GM23248 (cell line): ENCODE results near the gene IGF2BP2. TPM values are rescaled to one million over a fixed set of nuclear protein-coding genes. Genes with fewer than 3 reads are reported as not detected.
A peak's percentile ranks its signal among the peaks of the same experiment; 100 is the strongest.

Experiments
- DNase-seq: peaks from one replicate; pipeline ENCODE4 v3.0.0-alpha.2; 2015
- H2AFZ ChIP-seq: fragments of 200-600 bp; sonication (generic); 2 replicates; pipeline ENCODE4 v1.6.1; 2016; ENCODE audit warnings: antibody characterized with exemption
- H3F3A ChIP-seq: fragments of 200-600 bp; sonication (generic); 2 replicates; pipeline ENCODE4 v1.6.1; 2016; ENCODE audit warnings: mild to moderate bottlenecking, antibody characterized with exemption, mixed run types; ENCODE audit not compliant: insufficient read depth
- H3K27ac ChIP-seq: fragments of 200-600 bp; sonication (generic); 2 replicates; pipeline ENCODE4 v1.5.1; 2016; ENCODE audit warnings: mild to moderate bottlenecking
- H3K27me3 ChIP-seq: fragments of 200-600 bp; sonication (generic); replicated peaks from 2 replicates; pipeline ENCODE4 v1.6.1; 2016; ENCODE audit warnings: mild to moderate bottlenecking; ENCODE audit not compliant: insufficient read depth
- H3K36me3 ChIP-seq: fragments of 200-600 bp; sonication (generic); 2 replicates; pipeline ENCODE4 v1.6.1; 2016; ENCODE audit warnings: low read depth, mild to moderate bottlenecking
- H3K4me1 ChIP-seq: fragments of 200-600 bp; sonication (generic); 2 replicates; pipeline ENCODE4 v1.6.1; 2016; ENCODE audit warnings: mild to moderate bottlenecking; ENCODE audit not compliant: insufficient read depth
- H3K4me2 ChIP-seq: fragments of 200-600 bp; sonication (generic); one replicate; pipeline ENCODE4 v1.6.1; 2016; ENCODE audit warnings: mild to moderate bottlenecking; ENCODE audit not compliant: unreplicated experiment
- H3K4me3 ChIP-seq: fragments of 200-600 bp; sonication (generic); 2 replicates; pipeline ENCODE4 v1.5.1; 2016; ENCODE audit warnings: mild to moderate bottlenecking
- H3K79me2 ChIP-seq: fragments of 200-600 bp; sonication (generic); 2 replicates; pipeline ENCODE4 v1.6.1; 2016; ENCODE audit warnings: mild to moderate bottlenecking; ENCODE audit not compliant: insufficient read depth
- H3K9ac ChIP-seq: fragments of 200-600 bp; sonication (generic); 2 replicates; pipeline ENCODE4 v1.6.1; 2016; ENCODE audit warnings: mild to moderate bottlenecking
- H3K9me2 ChIP-seq: fragments of 200-600 bp; sonication (generic); 2 replicates; pipeline ENCODE4 v1.6.1; 2016; ENCODE audit warnings: mixed run types, mild to moderate bottlenecking, moderate library complexity; ENCODE audit not compliant: insufficient read depth
- H3K9me3 ChIP-seq: fragments of 200-600 bp; sonication (generic); one replicate; pipeline ENCODE4 v1.6.1; 2017; ENCODE audit warnings: low read depth
- H4K20me1 ChIP-seq: fragments of 200-600 bp; sonication (generic); 2 replicates; pipeline ENCODE4 v1.6.0; 2016; ENCODE audit not compliant: insufficient read depth
- EZH2 ChIP-seq: fragments of 200-600 bp; sonication (generic); IDR thresholded peaks from 2 replicates; pipeline ENCODE4 v1.6.1; 2018; ENCODE audit warnings: antibody characterized with exemption, mild to moderate bottlenecking; ENCODE audit not compliant: insufficient read depth, poor library complexity, severe bottlenecking
- EZH2phosphoT487 ChIP-seq: fragments of 200-600 bp; sonication (generic); IDR thresholded peaks from 2 replicates; pipeline ENCODE4 v1.6.1; 2018; ENCODE audit warnings: antibody characterized with exemption, moderate library complexity, mild to moderate bottlenecking, low read depth; ENCODE audit not compliant: insufficient read depth
- whole genome bisulfite sequencing, 2 experiments: methylation state at CpG; one replicate each; pipeline ENCODE4 v1.1.6; 2015 to 2017; ENCODE audit warnings: low lambda C conversion rate in 2 of 2, low coverage in 1 of 2; ENCODE audit errors: missing lambda C conversion rate in 2 of 2; 5-methylcytosine and 5-hydroxymethylcytosine counted together
- in situ Hi-C: fragments of 300-500 bp; cut with MboI; formaldehyde crosslinking; loops from 2 replicates; pipeline ENCODE4 v1.15.0; 2020
- polyA plus RNA-seq: library from polyadenylated mRNA; unstranded; fragments of >200 nt; fragmentation: Nextera tagmentation; extraction: Ambion mirVana; gene quantifications from 2 replicates; pipeline ENCODE4 v1.2.1, GENCODE V29; 2016
- total RNA-seq: library from RNA; depleted of rRNA; stranded (reverse); fragments of >200 nt; shearing (Covaris generic); gene quantifications from 2 replicates; pipeline ENCODE4 v1.2.3, GENCODE V29; 2014

The IGF2BP2 gene
- total and polyA plus RNA-seq, 2 experiments from 2014 or later = 60.6 to 62.5 TPM

GRCh38 chr3:185680231-185680630, 144.6 kb downstream of the IGF2BP2 start:
- Histone ChIP-seq H3K79me2 (peaks cover 90% of the 10 kb centered on the region), H3K9me3 (no peaks in the 10 kb centered on the region), H3K4me3 (no peak overlapping the region), H3K27ac (no peak overlapping the region), H3F3A (peaks cover 27% of the 10 kb centered on the region; the same call in 1 of the 2 replicates), H3K4me2 (peak overlapping the region; percentile 15), H3K9ac (no peak overlapping the region), H3K9me2 (no peaks in the 10 kb centered on the region), H3K27me3 (no peaks in the 10 kb centered on the region), H3K4me1 (peaks cover 17% of the 10 kb centered on the region), H4K20me1 (no peaks in the 10 kb centered on the region), H2AFZ (no peak overlapping the region), H3K36me3 (peaks cover 67% of the 10 kb centered on the region)
- 21 to 30% methylated on average over 4 of the region's 4 CpGs for WGBS, 2 experiments
- DNase-seq = peak; percentile 12
- TF ChIP-seq EZH2 (no peak), EZH2phosphoT487 (no peak)
- in situ Hi-C loops = no loop called here

GRCh38 chr3:185678027-185678426, 146.8 kb downstream of the IGF2BP2 start:
- WGBS, 2 experiments = 97 to 100% methylated on average over 1 of the region's 1 CpG
- H3K4me3 ChIP-seq = no peak overlapping the region

GRCh38 chr3:185677146-185677829, 147.6 kb downstream of the IGF2BP2 start:
- H3K9me3 ChIP-seq = no peaks in the 10 kb centered on the region
- peaks cover 67% of the 10 kb centered on the region for H3K36me3 ChIP-seq
- H3K27ac ChIP-seq = peak overlapping the region; percentile 22

More at GRCh38 chr3:185678027-185678426, 146.8 kb downstream of the IGF2BP2 start:
- Histone ChIP-seq H3K27me3 (no peaks in the 10 kb centered on the region), H3K4me1 (peaks cover 17% of the 10 kb centered on the region), H3K79me2 (peaks cover 83% of the 10 kb centered on the region), H4K20me1 (no peaks in the 10 kb centered on the region), H3K36me3 (peaks cover 69% of the 10 kb centered on the region), H3K4me2 (no peak overlapping the region), H3K9me3 (no peaks in the 10 kb centered on the region), H3K27ac (no peak overlapping the region), H3K9me2 (no peaks in the 10 kb centered on the region), H3K9ac (no peak overlapping the region), H2AFZ (no peak overlapping the region), H3F3A (peaks cover 27% of the 10 kb centered on the region; the same call in 1 of the 2 replicates)
- no peak for DNase-seq
- in situ Hi-C loops = loop anchor here (10.0 kb wide), 1 partner anchor 247 kb away; no protein-coding TSS in a partner anchor
- TF ChIP-seq EZH2 = no peak
- no peak for TF ChIP-seq EZH2phosphoT487

GRCh38 chr3:185667574-185667973, 157.3 kb downstream of the IGF2BP2 start:
- no peak for DNase-seq
- H3F3A ChIP-seq = 0 out of 2 replicates have a peak, but pooled peaks cover 15% of the 10 kb centered on the region
- WGBS, 2 experiments = 97 to 98% methylated on average over 4 of the region's 4 CpGs
- H3K4me2 ChIP-seq = no peak overlapping the region
- H3K9me2 ChIP-seq = no peaks in the 10 kb centered on the region
- peaks cover 36% of the 10 kb centered on the region; the same call in 1 of the 2 replicates for H3K79me2 ChIP-seq
- in situ Hi-C loops = no loop called here
- no peak overlapping the region for H3K4me3 ChIP-seq
- H3K27ac ChIP-seq = no peak overlapping the region
- peaks cover 69% of the 10 kb centered on the region for H3K36me3 ChIP-seq
- no peaks in the 10 kb centered on the region for H3K9me3 ChIP-seq
- TF ChIP-seq EZH2phosphoT487 = no peak
- no peak overlapping the region for H2AFZ ChIP-seq
- H3K27me3 ChIP-seq = no peaks in the 10 kb centered on the region
- no peaks in the 10 kb centered on the region for H4K20me1 ChIP-seq
- no peaks in the 10 kb centered on the region for H3K4me1 ChIP-seq
- no peak overlapping the region for H3K9ac ChIP-seq

More at GRCh38 chr3:185677146-185677829, 147.6 kb downstream of the IGF2BP2 start:
- peak; percentile 86 for DNase-seq
- peaks cover 76% of the 10 kb centered on the region for H3K79me2 ChIP-seq
- TF ChIP-seq EZH2phosphoT487 = no peak
- no peak for TF ChIP-seq EZH2
- 100% methylated on average over 1 of the region's 1 CpG; no CpG with 5 or more reads in 1 of the 2 experiments for WGBS, 2 experiments
- no peaks in the 10 kb centered on the region for H4K20me1 ChIP-seq
- no peaks in the 10 kb centered on the region for H3K27me3 ChIP-seq
- peak overlapping the region; percentile 5; the same call in 1 of the 2 replicates for H3K9ac ChIP-seq
- in situ Hi-C loops = loop anchor here (10.0 kb wide), 1 partner anchor 248 kb away; no protein-coding TSS in a partner anchor
- H3K9me2 ChIP-seq = no peaks in the 10 kb centered on the region
- no peak overlapping the region for H3K4me3 ChIP-seq
- peaks cover 17% of the 10 kb centered on the region for H3K4me1 ChIP-seq
- peaks cover 27% of the 10 kb centered on the region; the same call in 1 of the 2 replicates for H3F3A ChIP-seq
- no peak overlapping the region for H2AFZ ChIP-seq
- H3K4me2 ChIP-seq = no peak overlapping the region
